ENCODE measurements around the gene CCNJL. TPM values are rescaled to one million over a fixed set of nuclear protein-coding genes. Genes with fewer than 3 reads are reported as not detected.

The CCNJL gene
- polyA plus RNA-seq, 1 donor (not counting 4 experiments of a cell fraction or from before 2014, with no cell fraction given), result 1.6 TPM

DNA sequence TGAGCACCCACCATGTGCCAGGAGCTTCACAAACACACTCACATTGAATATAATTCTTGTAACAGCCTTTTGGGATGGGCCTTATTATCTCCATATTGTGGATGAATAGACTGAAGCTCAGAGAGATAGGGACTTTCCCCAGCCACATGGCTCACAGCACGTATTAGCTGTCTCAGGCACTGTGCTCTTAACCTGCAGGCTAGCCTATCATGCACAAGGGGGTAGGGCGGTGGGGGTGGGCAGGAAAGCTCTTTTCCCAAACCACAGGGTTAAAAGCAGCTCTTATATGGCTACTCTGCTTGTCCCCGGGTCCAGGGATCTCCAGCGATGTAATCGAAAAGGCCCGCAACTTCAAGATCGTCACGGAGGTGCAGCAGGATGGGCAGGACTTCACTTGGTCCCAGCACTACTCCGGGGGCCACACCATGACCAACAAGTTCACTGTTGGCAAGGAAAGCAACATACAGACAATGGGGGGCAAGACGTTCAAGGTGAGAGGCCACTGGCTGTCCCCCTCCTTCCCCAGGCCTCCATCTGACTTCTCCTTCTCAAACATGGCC lies 80.5 kb downstream of the CCNJL start:
- Histone ChIP-seq H2AFZ (ENCODE audit: control insufficient read depth, low read length) (no peak overlapping the region), H3K4me1 (ENCODE audit: control insufficient read depth, extremely low read depth, insufficient read depth, low read length) (peaks cover 9% of the 10 kb centered on the region), H3K27ac (ENCODE audit: control insufficient read depth, insufficient read depth, low read length) (no peak overlapping the region), H4K20me1 (ENCODE audit: control insufficient read depth, extremely low read depth, insufficient read depth, low read length) (no peaks in the 10 kb centered on the region), H3K4me3 (ENCODE audit: control insufficient read depth in 2 of 3, extremely low read depth in 1 of 3, insufficient read depth in 2 of 3, low read depth in 1 of 3, low read length in 3 of 3) (no peak overlapping the region), H3K79me2 (ENCODE audit: control insufficient read depth, insufficient read depth, low read length) (no peaks in the 10 kb centered on the region), H3K9me3 (ENCODE audit: control insufficient read depth, low read depth, low read length) (no peaks in the 10 kb centered on the region), H3K27me3 (ENCODE audit: control insufficient read depth, extremely low read depth, insufficient read depth, low read length) (no peaks in the 10 kb centered on the region), H3K9ac (ENCODE audit: control insufficient read depth, extremely low read depth, insufficient read depth, low read length) (no peak overlapping the region), H3K36me3 (ENCODE audit: control insufficient read depth in 2 of 2, extremely low read depth in 1 of 2, insufficient read depth in 2 of 2, low read length in 2 of 2) (no peaks in the 10 kb centered on the region), H3K4me2 (ENCODE audit: control insufficient read depth, extremely low read depth, insufficient read depth, low read depth, low read length) (no peak overlapping the region), H3K9me1 (ENCODE audit: control insufficient read depth, extremely low read depth, insufficient read depth, low read length) (no peaks in the 10 kb centered on the region)
- TF ChIP-seq CTCF (optimal IDR thresholded peaks at IDR 0.05 in 1 of 3, IDR thresholded peaks at IDR 0.05 in 1 of 3, conservative IDR thresholded peaks at IDR 0.05 in 1 of 3; ENCODE audit: extremely low read depth in 1 of 3, insufficient read depth in 2 of 3, low read length in 3 of 3) (no peak), EZH2 (IDR thresholded peaks at IDR 0.05; ENCODE audit: low read length) (no peak)
- dilution Hi-C loops (cut with MboI; ENCODE audit: extremely low pct_ligation_motif_present, low sequenced_read_pairs), result no loop called here
- no peak for DNase-seq (ENCODE audit: low read depth, low spot score)
- FAIRE-seq, result no peak

DNA sequence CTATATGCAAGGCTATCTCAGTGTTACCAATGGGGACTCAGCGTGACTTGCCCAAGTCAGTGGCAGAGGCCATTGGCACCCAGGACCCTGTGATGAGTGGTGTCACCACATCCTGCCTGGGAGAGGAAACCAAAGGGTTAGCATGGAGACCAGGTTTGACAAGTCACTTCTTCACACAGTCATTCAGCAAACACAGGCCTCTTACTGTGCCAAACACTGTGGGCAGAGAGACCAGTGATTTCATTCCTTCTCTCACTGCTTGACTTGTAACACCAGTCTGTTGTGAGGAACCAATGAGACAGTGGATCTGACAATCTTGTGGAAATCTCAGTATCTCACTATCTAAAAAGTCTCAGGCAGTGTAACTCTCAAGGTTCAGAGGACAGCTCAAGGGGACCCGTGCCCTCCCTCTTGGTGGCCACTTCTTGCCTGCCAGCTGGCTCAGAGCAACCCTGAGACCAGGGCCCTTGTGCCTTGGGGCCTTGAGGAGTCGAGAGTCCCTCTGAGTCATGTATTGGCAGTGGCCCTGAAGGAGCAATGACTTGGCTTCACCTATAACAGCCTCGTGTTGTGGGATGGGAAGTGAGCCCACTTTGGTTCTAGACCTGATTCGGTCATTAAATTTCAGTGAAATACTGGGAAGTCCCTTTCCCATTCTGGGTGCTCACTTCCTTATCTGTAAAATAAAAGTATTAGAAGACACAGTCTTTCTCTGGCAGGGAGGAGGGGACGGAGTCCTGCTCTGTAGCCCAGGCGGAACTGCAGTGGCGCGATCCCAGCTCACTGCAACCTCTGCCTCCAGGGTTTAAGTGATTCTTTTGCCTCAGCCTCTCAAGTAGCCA lies 81.5 kb downstream of the CCNJL start:
- DNase-seq (ENCODE audit: low read depth, low spot score) (peak; percentile 25), FAIRE-seq (peak; percentile 26)
- H3K4me1 ChIP-seq (ENCODE audit: control insufficient read depth, extremely low read depth, insufficient read depth, low read length), result peaks cover 9% of the 10 kb centered on the region
- H3K4me2 ChIP-seq (ENCODE audit: control insufficient read depth, extremely low read depth, insufficient read depth, low read depth, low read length), result no peak overlapping the region
- no peaks in the 10 kb centered on the region for H3K36me3 ChIP-seq (ENCODE audit: control insufficient read depth in 2 of 2, extremely low read depth in 1 of 2, insufficient read depth in 2 of 2, low read length in 2 of 2)
- H3K4me3 ChIP-seq (ENCODE audit: control insufficient read depth in 2 of 3, extremely low read depth in 1 of 3, insufficient read depth in 2 of 3, low read depth in 1 of 3, low read length in 3 of 3), result no peak overlapping the region
- H3K79me2 ChIP-seq (ENCODE audit: control insufficient read depth, insufficient read depth, low read length), result no peaks in the 10 kb centered on the region
- no peaks in the 10 kb centered on the region for H3K9me1 ChIP-seq (ENCODE audit: control insufficient read depth, extremely low read depth, insufficient read depth, low read length)
- no peak overlapping the region for H2AFZ ChIP-seq (ENCODE audit: control insufficient read depth, low read length)
- no peak overlapping the region for H3K9ac ChIP-seq (ENCODE audit: control insufficient read depth, extremely low read depth, insufficient read depth, low read length)
- H3K27me3 ChIP-seq (ENCODE audit: control insufficient read depth, extremely low read depth, insufficient read depth, low read length), result no peaks in the 10 kb centered on the region
- H4K20me1 ChIP-seq (ENCODE audit: control insufficient read depth, extremely low read depth, insufficient read depth, low read length), result no peaks in the 10 kb centered on the region
- peak overlapping the region; percentile 16 for H3K27ac ChIP-seq (ENCODE audit: control insufficient read depth, insufficient read depth, low read length)
- TF ChIP-seq CTCF (optimal IDR thresholded peaks at IDR 0.05 in 1 of 3, IDR thresholded peaks at IDR 0.05 in 1 of 3, conservative IDR thresholded peaks at IDR 0.05 in 1 of 3; ENCODE audit: extremely low read depth in 1 of 3, insufficient read depth in 2 of 3, low read length in 3 of 3), result no peak
- TF ChIP-seq EZH2 (IDR thresholded peaks at IDR 0.05; ENCODE audit: low read length), result no peak
- no peaks in the 10 kb centered on the region for H3K9me3 ChIP-seq (ENCODE audit: control insufficient read depth, low read depth, low read length)
- dilution Hi-C loops (cut with MboI; ENCODE audit: extremely low pct_ligation_motif_present, low sequenced_read_pairs), result no loop called here

Measured in keratinocyte (primary cell).